IMR-90 (cell line): ENCODE measurements around the gene CCNT2. TPM values are rescaled to one million over a fixed set of nuclear protein-coding genes. Genes with fewer than 3 reads are reported as not detected.

Source experiments
- ATAC-seq: fragments of 200-7000 bp; cut with Tn5 transposase; 2 replicates; pipeline ENCODE4 v1.9.1; 2020; ENCODE audit warnings: low read depth, mild to moderate bottlenecking, moderate library complexity
- BruUV-seq: library from RNA; stranded (reverse); fragments of 400-500 nt; replicated peaks from 2 replicates; lab custom pipeline; 2021; lab: Mats Ljungman, UMichigan
- CTCF ChIA-PET: fragments of 300-600 bp; formaldehyde crosslinking; extraction: SDS; loops from one replicate; lab custom pipeline; 2021; ENCODE audit warnings: antibody characterized with exemption; lab: Yijun Ruan, JAX
- POLR2A ChIA-PET: fragments of 300-600 bp; sonication (Branson Sonifier 250); formaldehyde crosslinking; loops from one replicate; lab custom pipeline; 2022; ENCODE audit warnings: antibody characterized with exemption; ENCODE audit not compliant: unreplicated experiment; lab: Charles Lee
- DNase-seq: peaks from one replicate; pipeline ENCODE4 v3.0.0; 2013
- H2AFZ ChIP-seq: replicated peaks from 2 replicates; pipeline ENCODE3; 2013; ENCODE audit warnings: low read length, mild to moderate bottlenecking; ENCODE audit not compliant: poor library complexity
- H2AK5ac ChIP-seq: 2 replicates; pipeline ENCODE4 v1.6.1; 2013; ENCODE audit warnings: low read depth, low read length, inconsistent platforms
- H2AK9ac ChIP-seq: replicated peaks from 2 replicates; pipeline ENCODE3; 2013; ENCODE audit warnings: mild to moderate bottlenecking, low read depth, low read length, moderate library complexity; ENCODE audit not compliant: poor library complexity
- H2BK120ac ChIP-seq: 2 replicates; pipeline ENCODE4 v1.6.1; 2013; ENCODE audit warnings: low read depth, low read length, inconsistent platforms
- H2BK15ac ChIP-seq: 3 replicates; pipeline ENCODE4 v1.6.1; 2013; ENCODE audit warnings: low read depth, low read length, inconsistent platforms
- H2BK20ac ChIP-seq: 2 replicates; pipeline ENCODE4 v1.6.1; 2013; ENCODE audit warnings: low read depth, mild to moderate bottlenecking, inconsistent platforms, low read length, moderate library complexity
- H2BK5ac ChIP-seq: 2 replicates; pipeline ENCODE4 v1.6.1; 2013; ENCODE audit warnings: mild to moderate bottlenecking, low read depth, low read length, inconsistent platforms; ENCODE audit not compliant: poor library complexity, severe bottlenecking
- H3K14ac ChIP-seq: replicated peaks from 2 replicates; pipeline ENCODE4 v1.6.1; 2013; ENCODE audit warnings: low read depth, low read length, inconsistent platforms
- H3K18ac ChIP-seq: 2 replicates; pipeline ENCODE4 v1.6.1; 2013; ENCODE audit warnings: low read depth, low read length, control low read depth
- H3K23ac ChIP-seq: 2 replicates; pipeline ENCODE4 v1.6.1; 2013; ENCODE audit warnings: low read depth, low read length, inconsistent platforms
- H3K27ac ChIP-seq: 2 replicates; pipeline ENCODE4 v1.5.1; 2013; ENCODE audit warnings: mild to moderate bottlenecking, control low read depth, low read length; ENCODE audit not compliant: insufficient read depth
- H3K27me3 ChIP-seq: 2 replicates; pipeline ENCODE4 v1.6.1; 2013; ENCODE audit warnings: low read length; ENCODE audit not compliant: control insufficient read depth, insufficient read depth
- H3K36me3 ChIP-seq: 2 replicates; pipeline ENCODE4 v1.6.1; 2013; ENCODE audit warnings: low read length, mixed read lengths; ENCODE audit not compliant: control insufficient read depth, insufficient read depth
- H3K4ac ChIP-seq: 2 replicates; pipeline ENCODE4 v1.6.1; 2013; ENCODE audit warnings: low read depth, low read length, inconsistent platforms
- H3K4me1 ChIP-seq: 2 replicates; pipeline ENCODE4 v1.6.1; 2013; ENCODE audit warnings: low read length, mixed read lengths; ENCODE audit not compliant: control insufficient read depth, insufficient read depth
- H3K4me2 ChIP-seq: 2 replicates; pipeline ENCODE4 v1.6.1; 2013; ENCODE audit warnings: low read depth, mild to moderate bottlenecking, control low read depth, low read length, moderate library complexity
- H3K4me3 ChIP-seq: 2 replicates; pipeline ENCODE4 v1.5.1; 2013; ENCODE audit warnings: low read depth, mild to moderate bottlenecking, control low read depth, low read length, moderate library complexity; ENCODE audit not compliant: insufficient read depth
- H3K56ac ChIP-seq: 2 replicates; pipeline ENCODE4 v1.6.1; 2013; ENCODE audit warnings: low read length, inconsistent platforms; ENCODE audit not compliant: insufficient read depth; ENCODE audit errors: extremely low read depth
- H3K79me1 ChIP-seq, 2 experiments: 2 replicates each; pipeline ENCODE4 v1.6.1; 2013; ENCODE audit warnings: low read length in 2 of 2, inconsistent platforms in 1 of 2, low read depth in 1 of 2
- H3K9ac ChIP-seq: 2 replicates; pipeline ENCODE4 v1.6.1; 2013; ENCODE audit warnings: low read depth, low read length, control low read depth
- H3K9me1 ChIP-seq: 2 replicates; pipeline ENCODE4 v1.6.1; 2013; ENCODE audit warnings: low read length, inconsistent platforms; ENCODE audit not compliant: insufficient read depth
- H3K9me3 ChIP-seq: 2 replicates; pipeline ENCODE4 v1.6.1; 2013; ENCODE audit warnings: low read length; ENCODE audit not compliant: control insufficient read depth, insufficient read depth
- H4K20me1 ChIP-seq: 2 replicates; pipeline ENCODE4 v1.6.1; 2013; ENCODE audit warnings: low read length, inconsistent platforms; ENCODE audit not compliant: insufficient read depth
- H4K5ac ChIP-seq: 2 replicates; pipeline ENCODE4 v1.6.1; 2013; ENCODE audit warnings: mild to moderate bottlenecking, low read depth, low read length, control low read depth
- H4K8ac ChIP-seq, 2 experiments: 2 replicates each; pipeline ENCODE4 v1.6.1; 2013; ENCODE audit warnings: low read depth in 2 of 2, low read length in 2 of 2, control low read depth in 1 of 2, inconsistent platforms in 1 of 2
- H4K91ac ChIP-seq: 2 replicates; pipeline ENCODE4 v1.6.1; 2013; ENCODE audit warnings: low read depth, low read length, inconsistent platforms; ENCODE audit not compliant: insufficient read depth
- FOS ChIP-seq: fragments of 150-350 bp; IDR thresholded peaks from 2 replicates; pipeline ENCODE4 v1.6.1; 2016; ENCODE audit warnings: low read depth, low read length
- POLR2A ChIP-seq: IDR thresholded peaks from 2 replicates; pipeline ENCODE4 v1.6.1; 2012; ENCODE audit warnings: mild to moderate bottlenecking, low read depth, low read length
- WGBS, 2 experiments: methylation state at CpG; one replicate each; pipeline versions ENCODE4 v1.1.5 to v1.1.7; 2013; ENCODE audit warnings: missing lambda C conversion rate in 2 of 2; ENCODE audit not compliant: insufficient read length in 1 of 2; ENCODE audit errors: extremely low coverage in 2 of 2; 5-methylcytosine and 5-hydroxymethylcytosine counted together
- dilution Hi-C: fragments of 300-500 bp; cut with HindIII; formaldehyde crosslinking; loops from one replicate; pipeline ENCODE4 v1.14.3; 2018; ENCODE audit warnings: low sequenced_read_pairs; ENCODE audit not compliant: unreplicated experiment
- in situ Hi-C: fragments of 300-500 bp; cut with MboI; formaldehyde crosslinking; loops from 3 replicates; pipeline ENCODE4 v1.14.3; 2019; ENCODE audit warnings: low sequenced_read_pairs, inconsistent platforms, mixed read lengths
- intact Hi-C: fragments of 100-400 bp; cut with micrococcal nuclease; formaldehyde crosslinking; loops from 2 replicates; pipeline ENCODE4 v1.10.0; 2022
- polyA plus RNA-seq, 3 experiments: library from polyadenylated mRNA; depleted of rRNA; stranded (reverse); fragments of >200 nt; gene quantifications; 2 replicates each; pipeline ENCODE4 v1.2.3, GENCODE V29; 2012; ENCODE audit warnings: low replicate concordance in 1 of 3
- total RNA-seq: library from RNA; depleted of rRNA; stranded (reverse); fragments of >200 nt; gene quantifications from 2 replicates; pipeline ENCODE4 v1.2.3, GENCODE V29; 2012

Gene CCNT2
- total and polyA plus RNA-seq, 2 of the 4 experiments (the other 2 are of a cell fraction): 8.8 to 44.6 TPM

DNA sequence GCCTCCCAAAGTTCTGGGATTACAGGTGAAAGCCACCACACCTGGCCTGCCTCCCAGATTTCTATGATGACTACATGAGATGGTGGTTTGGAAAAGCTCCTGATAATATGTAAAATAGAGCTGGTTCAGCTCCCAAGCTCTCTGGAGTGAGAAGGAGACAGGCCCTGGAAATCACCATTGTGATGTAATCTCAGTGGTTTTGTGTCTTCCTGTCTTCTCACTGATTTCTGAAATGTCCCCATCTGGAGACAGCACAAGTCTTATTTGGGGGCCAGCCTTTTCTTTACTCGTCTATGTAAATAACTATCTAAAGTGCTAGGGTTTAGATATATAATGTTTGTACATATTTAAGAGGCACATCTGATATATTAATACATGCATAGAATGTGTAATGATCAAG is 64.0 kb downstream of the CCNT2 start:
- WGBS, 2 experiments: no CpG with 5 or more reads among the region's 1 CpG

More for the DNA sequence above, 64.0 kb downstream of the CCNT2 start:
- Histone ChIP-seq H3K18ac (no peak overlapping the region), H2AK5ac (no peak overlapping the region), H3K36me3 (no peaks in the 10 kb centered on the region), H3K9me3 (no peaks in the 10 kb centered on the region), H3K56ac (no peak overlapping the region), H3K4me2 (no peak overlapping the region), H2AFZ (no peak overlapping the region), H3K4me1 (no peaks in the 10 kb centered on the region), H2BK5ac (no peak overlapping the region), H3K9me1 (no peaks in the 10 kb centered on the region), H3K27me3 (peaks cover 4% of the 10 kb centered on the region), H4K91ac (no peak overlapping the region), H3K79me1 (no peaks in the 10 kb centered on the region), H3K14ac (no peak overlapping the region), H3K23ac (no peak overlapping the region), H2BK120ac (no peak overlapping the region), H3K4me3 (no peak overlapping the region), H2BK20ac (no peak overlapping the region), H4K5ac (no peak overlapping the region), H2BK15ac (no peak overlapping the region), H2AK9ac (no peak overlapping the region), H3K9ac (no peak overlapping the region), H3K27ac (no peak overlapping the region), H4K8ac (no peak overlapping the region), H3K4ac (no peak overlapping the region), H4K20me1 (no peaks in the 10 kb centered on the region)
- BruUV-seq: no TSS peak
- ATAC-seq: no peak
- intact Hi-C loops (loop anchor here (10.0 kb wide), 1 partner anchor 922 kb away; no protein-coding TSS in a partner anchor), dilution Hi-C loops (no loop called here), in situ Hi-C loops (loop anchor here (25.0 kb wide), 1 partner anchor 1405 kb away; no protein-coding TSS in a partner anchor)
- no peak for DNase-seq
- TF ChIP-seq POLR2A: no peak
- TF ChIP-seq FOS: no peak
- CTCF ChIA-PET: no interaction called here
- POLR2A ChIA-PET: no interaction called here
